Body of pancreas (tissue), 4 donors: ENCODE data around the gene ANKS3.

ENCODE experiments used
- POLR2A ChIP-seq, 3 donors: fragments of 450-650 bp; IDR thresholded peaks; one replicate each; pipeline ENCODE4 v1.6.1; 2016; ENCODE audit warnings: antibody characterized with exemption in 3 of 3, mild to moderate bottlenecking in 2 of 3
- TF ChIP-seq, protein P1 (sequence below), 7 experiments: fragments of 450-650 bp in 4 of 7; fragments of 200-600 bp in 3 of 7; sonication (generic) in 3 of 7; IDR thresholded peaks; one replicate each; pipeline ENCODE4 v1.5.1; 2016 to 2019; ENCODE audit warnings: antibody characterized with exemption in 7 of 7

DNA sequence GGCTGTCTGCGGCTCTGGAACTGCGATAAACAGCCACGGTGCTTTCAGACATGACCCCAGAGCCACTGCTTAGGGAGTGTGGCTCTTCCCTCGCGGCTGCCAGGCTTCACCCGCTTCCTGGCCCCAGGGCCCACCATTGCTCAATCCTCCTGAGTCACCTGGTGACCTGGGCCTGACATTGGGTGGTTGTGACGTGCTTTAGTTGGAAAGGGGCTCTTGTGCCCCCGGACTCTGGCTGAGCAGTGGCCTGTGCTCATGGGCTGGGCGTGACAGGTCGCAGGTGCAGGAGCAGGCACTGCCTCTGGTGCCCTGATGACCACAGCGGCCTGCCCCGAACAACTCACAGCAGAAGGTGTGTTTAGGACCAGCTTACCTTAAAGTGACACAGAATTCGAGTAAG, 49.3 kb downstream of the ANKS3 start:
- TF ChIP-seq, protein P1, sequence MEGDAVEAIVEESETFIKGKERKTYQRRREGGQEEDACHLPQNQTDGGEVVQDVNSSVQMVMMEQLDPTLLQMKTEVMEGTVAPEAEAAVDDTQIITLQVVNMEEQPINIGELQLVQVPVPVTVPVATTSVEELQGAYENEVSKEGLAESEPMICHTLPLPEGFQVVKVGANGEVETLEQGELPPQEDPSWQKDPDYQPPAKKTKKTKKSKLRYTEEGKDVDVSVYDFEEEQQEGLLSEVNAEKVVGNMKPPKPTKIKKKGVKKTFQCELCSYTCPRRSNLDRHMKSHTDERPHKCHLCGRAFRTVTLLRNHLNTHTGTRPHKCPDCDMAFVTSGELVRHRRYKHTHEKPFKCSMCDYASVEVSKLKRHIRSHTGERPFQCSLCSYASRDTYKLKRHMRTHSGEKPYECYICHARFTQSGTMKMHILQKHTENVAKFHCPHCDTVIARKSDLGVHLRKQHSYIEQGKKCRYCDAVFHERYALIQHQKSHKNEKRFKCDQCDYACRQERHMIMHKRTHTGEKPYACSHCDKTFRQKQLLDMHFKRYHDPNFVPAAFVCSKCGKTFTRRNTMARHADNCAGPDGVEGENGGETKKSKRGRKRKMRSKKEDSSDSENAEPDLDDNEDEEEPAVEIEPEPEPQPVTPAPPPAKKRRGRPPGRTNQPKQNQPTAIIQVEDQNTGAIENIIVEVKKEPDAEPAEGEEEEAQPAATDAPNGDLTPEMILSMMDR (IDR thresholded peaks at IDR 0.05): no peak
- no peak for TF ChIP-seq POLR2A (IDR thresholded peaks at IDR 0.05)
